SH-SY5Y (cell line): Measurements from ENCODE around the gene FUNDC2.

Experiments used
- GATA2 ChIP-seq: IDR thresholded peaks from 2 replicates; pipeline ENCODE4 v1.6.1; 2011; ENCODE audit warnings: mild to moderate bottlenecking, low read depth, low read length
- GATA3 ChIP-seq: IDR thresholded peaks from 2 replicates; pipeline ENCODE4 v1.6.1; 2011; ENCODE audit warnings: low read depth, mild to moderate bottlenecking, low read length, moderate library complexity

Gene FUNDC2

GRCh38 chrX:155009994-155010472 is 16.6 kb upstream of the FUNDC2 start:
- TF ChIP-seq GATA3, result no peak
- no peak for TF ChIP-seq GATA2

- TF ChIP-seq GATA3 (no peak), GATA2 (no peak)
Measured at GRCh38 chrX:155020591-155020990, 6.1 kb upstream of the FUNDC2 start.

- no peak for TF ChIP-seq GATA2
- TF ChIP-seq GATA3, result no peak
Measured at GRCh38 chrX:155022585-155022984, 4.1 kb upstream of the FUNDC2 start, which contains the start of gene F8. Gene F8 (minus strand): TSS chrX:155022723. CDS start chrX:155022552, 171 bp downstream.

GRCh38 chrX:155023907-155024833 is 2.5 kb upstream of the FUNDC2 start:
- no peak for TF ChIP-seq GATA2
- TF ChIP-seq GATA3, result no peak

- TF ChIP-seq GATA3 (no peak), GATA2 (no peak)
Measured at GRCh38 chrX:155026420-155026726, 271 bp upstream of the FUNDC2 start.

- TF ChIP-seq GATA2, result no peak
- no peak for TF ChIP-seq GATA3
Measured at GRCh38 chrX:155027509-155028066, 944 bp downstream of the FUNDC2 start.

GRCh38 chrX:155028129-155028528 is 1.5 kb downstream of the FUNDC2 start:
- TF ChIP-seq GATA3 (no peak), GATA2 (no peak)

- no peak for TF ChIP-seq GATA2
- TF ChIP-seq GATA3, result no peak
Measured at GRCh38 chrX:155028877-155029291, 2.2 kb downstream of the FUNDC2 start.

GRCh38 chrX:155031657-155032056 is 5.0 kb downstream of the FUNDC2 start:
- TF ChIP-seq GATA3 (no peak), GATA2 (no peak)

- TF ChIP-seq GATA3 (no peak), GATA2 (no peak)
Measured at GRCh38 chrX:155035688-155036087, 9.0 kb downstream of the FUNDC2 start.

GRCh38 chrX:155046129-155046810 is 19.6 kb downstream of the FUNDC2 start:
- TF ChIP-seq GATA3 (no peak), GATA2 (no peak)

GRCh38 chrX:155046811-155047528 is 20.3 kb downstream of the FUNDC2 start:
- TF ChIP-seq GATA3 (no peak), GATA2 (no peak)

- TF ChIP-seq GATA2 (no peak), GATA3 (no peak)
Measured at GRCh38 chrX:155048977-155049619, 22.5 kb downstream of the FUNDC2 start.
